ENCODE results near the gene DMPK.

DNA sequence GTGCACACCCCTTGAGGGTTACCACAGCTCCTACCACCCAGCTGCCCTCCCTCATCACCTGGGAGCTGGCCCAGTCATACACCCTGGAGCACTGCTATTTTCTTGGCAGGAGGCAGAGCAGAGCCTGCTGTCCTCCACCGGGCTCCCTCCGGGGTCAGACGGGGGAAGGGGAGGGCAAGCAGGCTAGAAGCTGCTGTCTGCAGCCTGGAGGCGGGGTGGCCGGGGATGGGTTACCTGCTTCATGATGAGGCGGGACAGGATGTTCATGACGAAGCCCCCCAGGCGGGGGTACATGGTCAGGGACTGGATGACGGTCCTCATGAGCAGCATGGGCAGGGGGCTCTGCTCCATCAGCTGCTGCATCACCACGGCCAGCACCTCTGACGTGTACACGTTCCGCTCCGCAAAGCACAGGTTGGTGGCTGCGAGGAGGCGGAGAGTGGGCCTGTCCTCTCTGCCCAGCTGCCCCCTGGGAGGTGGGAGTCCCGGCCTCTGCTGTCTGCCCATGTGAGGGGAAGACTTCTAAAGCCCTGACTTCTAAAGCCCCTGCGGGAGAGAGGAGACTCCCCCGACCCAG lies 35.5 kb upstream of the DMPK start:
- TF ChIP-seq POLR2AphosphoS5 (IDR thresholded peaks at IDR 0.05; ENCODE audit: low read depth, low read length) (no peak), POLR2A (IDR thresholded peaks at IDR 0.05; ENCODE audit: low read depth, low read length) (no peak), POU2F2 (IDR thresholded peaks at IDR 0.05; ENCODE audit: low read depth, low read length) (no peak), TAF1 (IDR thresholded peaks at IDR 0.05; ENCODE audit: low read depth, low read length) (no peak), SPI1 (IDR thresholded peaks at IDR 0.05; ENCODE audit: low read depth, low read length) (no peak)
